ENCODE measurements around the gene INSRR. TPM values are rescaled to one million over a fixed set of nuclear protein-coding genes. Genes with fewer than 3 reads are reported as not detected.
A peak's percentile ranks its signal among the peaks of the same experiment; 100 is the strongest.

The INSRR gene
- not detected for total RNA-seq

- Histone ChIP-seq H3K9me3 (no peaks in the 10 kb centered on the region), H3K4me1 (peaks cover 29 to 33% (median 32%) of the 10 kb centered on the region in 4 donors), H3K27me3 (peaks cover 0 to 71% (median 39%) of the 10 kb centered on the region in 4 donors), H3K36me3 (no peaks in the 10 kb centered on the region), H3K4me3 (peak within 1 kb of the TSS; percentile 37 to 52 (median 40)), H3K27ac (replicated peaks in 1 of 4) (peak within 1 kb of the TSS in 1 of 4 donors; percentile 7)
- 10% methylated on average over 18 of the region's 39 CpGs for WGBS
- no peak for DNase-seq (ENCODE audit: extremely low spot score)
- no peak for TF ChIP-seq CTCF (IDR thresholded peaks at IDR 0.05)
- TF ChIP-seq POLR2AphosphoS5 (IDR thresholded peaks at IDR 0.05): no peak
- TF ChIP-seq POLR2A (IDR thresholded peaks at IDR 0.05; ENCODE audit: low read depth): no peak
- no peak for TF ChIP-seq EP300 (IDR thresholded peaks at IDR 0.05)
- intact Hi-C loops (cut with DNase I): no loop called here
Observed at GRCh38 chr1:156858959-156859522, at the start of gene INSRR. TSS of gene INSRR (minus strand) at chr1:156859117. CDS start at chr1:156858621, 496 bp downstream.

- peaks cover 0 to 55% (median 0%) of the 10 kb centered on the region in 4 donors for H3K27me3 ChIP-seq
- no peak for DNase-seq (ENCODE audit: extremely low spot score)
- H3K4me1 ChIP-seq: peaks cover 21 to 36% (median 26%) of the 10 kb centered on the region in 4 donors
- TF ChIP-seq EP300 (IDR thresholded peaks at IDR 0.05): no peak
- TF ChIP-seq POLR2AphosphoS5 (IDR thresholded peaks at IDR 0.05): no peak
- TF ChIP-seq CTCF (IDR thresholded peaks at IDR 0.05): no peak
- no peak for TF ChIP-seq POLR2A (IDR thresholded peaks at IDR 0.05; ENCODE audit: low read depth)
- intact Hi-C loops (cut with DNase I): no loop called here
- H3K27ac ChIP-seq (replicated peaks in 1 of 4): no peak overlapping the region
- H3K4me3 ChIP-seq: no peak overlapping the region
- 89% methylated on average over 13 of the region's 29 CpGs for WGBS
- peaks cover 0 to 85% (median 25%) of the 10 kb centered on the region in 4 donors for H3K36me3 ChIP-seq
- no peaks in the 10 kb centered on the region for H3K9me3 ChIP-seq
Observed at GRCh38 chr1:156908541-156908940, 49.6 kb upstream of the INSRR start.

GRCh38 chr1:156906206-156906906 lies 47.4 kb upstream of the INSRR start:
- H3K36me3 ChIP-seq: peaks cover 0 to 63% (median 21%) of the 10 kb centered on the region in 4 donors
- 96% methylated on average over 10 of the region's 16 CpGs for WGBS
- intact Hi-C loops (cut with DNase I): no loop called here
- peaks cover 34 to 56% (median 35%) of the 10 kb centered on the region in 4 donors for H3K4me1 ChIP-seq
- H3K4me3 ChIP-seq: no peak overlapping the region
- no peak for TF ChIP-seq POLR2AphosphoS5 (IDR thresholded peaks at IDR 0.05)
- no peak for TF ChIP-seq POLR2A (IDR thresholded peaks at IDR 0.05; ENCODE audit: low read depth)
- TF ChIP-seq CTCF (IDR thresholded peaks at IDR 0.05): no peak
- TF ChIP-seq EP300 (IDR thresholded peaks at IDR 0.05): no peak
- H3K27me3 ChIP-seq: peaks cover 0 to 54% (median 0%) of the 10 kb centered on the region in 4 donors
- no peak overlapping the region for H3K27ac ChIP-seq (replicated peaks in 1 of 4)
- H3K9me3 ChIP-seq: no peaks in the 10 kb centered on the region
- DNase-seq (ENCODE audit: extremely low spot score): no peak

- Histone ChIP-seq H3K36me3 (peaks cover 0 to 59% (median 21%) of the 10 kb centered on the region in 4 donors), H3K4me1 (peaks cover 40 to 63% (median 42%) of the 10 kb centered on the region in 4 donors), H3K4me3 (no peak overlapping the region), H3K27ac (replicated peaks in 1 of 4) (no peak overlapping the region), H3K27me3 (peaks cover 0 to 58% (median 0%) of the 10 kb centered on the region in 4 donors), H3K9me3 (no peaks in the 10 kb centered on the region)
- no peak for TF ChIP-seq POLR2A (IDR thresholded peaks at IDR 0.05; ENCODE audit: low read depth)
- no peak for TF ChIP-seq EP300 (IDR thresholded peaks at IDR 0.05)
- no peak for TF ChIP-seq POLR2AphosphoS5 (IDR thresholded peaks at IDR 0.05)
- TF ChIP-seq CTCF (IDR thresholded peaks at IDR 0.05): no peak
- WGBS: 74% methylated on average over 4 of the region's 4 CpGs
- no peak for DNase-seq (ENCODE audit: extremely low spot score)
- intact Hi-C loops (cut with DNase I): no loop called here
Observed at GRCh38 chr1:156905651-156906050, 46.7 kb upstream of the INSRR start.

Data from esophagus muscularis mucosa (tissue), 4 donors.